Caco-2 (cell line): ENCODE measurements around the gene SCNN1A. TPM values are rescaled to one million over a fixed set of nuclear protein-coding genes. Genes with fewer than 3 reads are reported as not detected.

Experiments
- BruUV-seq: library from RNA; stranded (reverse); fragments of 400-500 nt; replicated peaks from 2 replicates; lab custom pipeline; 2021; lab: Mats Ljungman, UMichigan
- CTCF ChIA-PET: fragments of 300-600 bp; sonication (Branson Sonifier 250); formaldehyde crosslinking; loops from one replicate; lab custom pipeline; 2022; ENCODE audit warnings: antibody characterized with exemption; lab: Charles Lee
- POLR2A ChIA-PET: fragments of 300-600 bp; sonication (Branson Sonifier 250); formaldehyde crosslinking; loops from one replicate; lab custom pipeline; 2022; ENCODE audit warnings: antibody characterized with exemption; lab: Charles Lee
- DNase-seq, 2 experiments: peaks; one replicate each; pipeline versions ENCODE4 v3.0.0 to v3.0.0-alpha.2; 2020 to 2022
- H3K27me3 ChIP-seq: replicated peaks from 2 replicates; pipeline ENCODE4 v1.6.0; 2011; ENCODE audit warnings: low read length; ENCODE audit not compliant: control insufficient read depth, insufficient read depth
- H3K36me3 ChIP-seq: 2 replicates; pipeline ENCODE4 v1.5.1; 2011; ENCODE audit warnings: low read length; ENCODE audit not compliant: control insufficient read depth, insufficient read depth
- H3K4me1 ChIP-seq: fragments of 250-450 bp; sonication (Bioruptor Pico); 2 replicates; pipeline ENCODE4 v1.5.1; 2020; ENCODE audit warnings: mild to moderate bottlenecking
- H3K4me3 ChIP-seq: 2 replicates; pipeline ENCODE4 v1.5.1; 2011; ENCODE audit warnings: low read depth, mild to moderate bottlenecking, control low read depth, low read length
- H3K9me3 ChIP-seq: fragments of 250-450 bp; sonication (Bioruptor Pico); 2 replicates; pipeline ENCODE4 v1.5.1; 2020; ENCODE audit warnings: mild to moderate bottlenecking, moderate library complexity
- H3K27ac Mint-ChIP-seq: one replicate; pipeline ENCODE4 v1.8.0; 2022; ENCODE audit warnings: mixed read lengths; ENCODE audit not compliant: unreplicated experiment
- H3K27me3 Mint-ChIP-seq: one replicate; pipeline ENCODE4 v1.8.0; 2022; ENCODE audit warnings: mixed read lengths; ENCODE audit not compliant: insufficient read depth, unreplicated experiment
- H3K36me3 Mint-ChIP-seq: one replicate; pipeline ENCODE4 v1.8.0; 2022; ENCODE audit warnings: mild to moderate bottlenecking, mixed read lengths; ENCODE audit not compliant: insufficient read depth, unreplicated experiment
- H3K4me1 Mint-ChIP-seq: one replicate; pipeline ENCODE4 v1.8.0; 2022; ENCODE audit warnings: low read depth, mixed read lengths; ENCODE audit not compliant: unreplicated experiment
- H3K4me3 Mint-ChIP-seq: one replicate; pipeline ENCODE4 v1.8.0; 2022; ENCODE audit warnings: mild to moderate bottlenecking, moderate library complexity, mixed read lengths; ENCODE audit not compliant: unreplicated experiment
- H3K9me3 Mint-ChIP-seq: one replicate; pipeline ENCODE4 v1.8.0; 2022; ENCODE audit warnings: mixed read lengths; ENCODE audit not compliant: unreplicated experiment
- CTCF ChIP-seq, 2 experiments: fragments of 200-600 bp in 1 of 2; IDR thresholded peaks; 1 replicate in 1 of 2; 2 replicates in 1 of 2; pipeline versions ENCODE4 v1.5.1 to v1.8.0; 2011 to 2022; ENCODE audit warnings: antibody characterized with exemption in 1 of 2, control low read depth in 1 of 2, inconsistent platforms in 1 of 2, low read depth in 1 of 2, low read length in 1 of 2, mild to moderate bottlenecking in 1 of 2, moderate library complexity in 1 of 2; ENCODE audit not compliant: insufficient read depth in 1 of 2, severe bottlenecking in 1 of 2, unreplicated experiment in 1 of 2
- intact Hi-C: fragments of 100-400 bp; cut with micrococcal nuclease; formaldehyde crosslinking; loops from one replicate; pipeline ENCODE4 v1.10.0; 2022; ENCODE audit not compliant: unreplicated experiment
- total RNA-seq: library from RNA; stranded (reverse); gene quantifications from 2 replicates; pipeline ENCODE4 v1.2.3, GENCODE V29; 2022

Gene SCNN1A
- total RNA-seq, 1 experiment from 2014 or later = 52.6 TPM

GRCh38 chr12:6367065-6367968, 8.0 kb downstream of the SCNN1A start:
- DNase-seq = peak in 1 of 2 experiments; percentile 29
- peak overlapping the region; percentile 12 for H3K27ac Mint-ChIP-seq
- no peaks in the 10 kb centered on the region for H3K27me3 Mint-ChIP-seq
- no peaks in the 10 kb centered on the region for H3K9me3 Mint-ChIP-seq
- Histone ChIP-seq H3K36me3 (no peaks in the 10 kb centered on the region), H3K4me1 (peaks cover 25% of the 10 kb centered on the region), H3K9me3 (no peaks in the 10 kb centered on the region), H3K4me3 (no peak overlapping the region), H3K27me3 (no peaks in the 10 kb centered on the region)
- intact Hi-C loops = no loop called here
- peak in 1 of 2 experiments; percentile 1 for TF ChIP-seq CTCF (IDR thresholded peaks at IDR 0.05; ENCODE audit: insufficient read depth in 1 of 2, low read depth in 1 of 2, low read length in 1 of 2, severe bottlenecking in 1 of 2, unreplicated experiment in 1 of 2)
- H3K4me3 Mint-ChIP-seq = no peak overlapping the region
- CTCF ChIA-PET = interaction anchor here (0.6 to 1.5 kb wide), 8 partner anchors 12 to 328 kb away, joined by 3 to 11 read pairs (median 4); partner anchors contain the start of gene TNFRSF1A
- BruUV-seq = no TSS peak
- peaks cover 38% of the 10 kb centered on the region for H3K4me1 Mint-ChIP-seq
- peaks cover 28% of the 10 kb centered on the region for H3K36me3 Mint-ChIP-seq
- POLR2A ChIA-PET = interaction anchor here (1.2 kb wide), 1 partner anchor 31 kb away, joined by 3 read pairs; no protein-coding TSS in a partner anchor

GRCh38 chr12:6364044-6364374, 11.4 kb downstream of the SCNN1A start:
- Mint-ChIP-seq H3K36me3 (peaks cover 31% of the 10 kb centered on the region), H3K27ac (peak overlapping the region; percentile 72), H3K4me1 (peaks cover 29% of the 10 kb centered on the region), H3K27me3 (no peaks in the 10 kb centered on the region), H3K9me3 (no peaks in the 10 kb centered on the region), H3K4me3 (peak overlapping the region; percentile 79)
- Histone ChIP-seq H3K36me3 (no peaks in the 10 kb centered on the region), H3K27me3 (no peaks in the 10 kb centered on the region), H3K4me1 (peaks cover 13% of the 10 kb centered on the region), H3K4me3 (peak overlapping the region; percentile 74), H3K9me3 (no peaks in the 10 kb centered on the region)
- DNase-seq = no peak
- intact Hi-C loops = no loop called here
- BruUV-seq = TSS peak; percentile 84
- ChIA-PET POLR2A (interaction anchor here (0.6 to 1.9 kb wide), 12 partner anchors 8 to 170 kb away, joined by 3 to 42 read pairs (median 6); partner anchors contain the start of genes GAPDH, LTBR, TNFRSF1A and VAMP1), CTCF (interaction anchor here (0.7 to 2.6 kb wide), 16 partner anchors 9 to 135 kb away, joined by 3 to 18 read pairs (median 6); partner anchors contain the start of genes LTBR, PLEKHG6, SCNN1A and TNFRSF1A)
- no peak for TF ChIP-seq CTCF (IDR thresholded peaks at IDR 0.05; ENCODE audit: insufficient read depth in 1 of 2, low read depth in 1 of 2, low read length in 1 of 2, severe bottlenecking in 1 of 2, unreplicated experiment in 1 of 2)
